Stomach smooth muscle (tissue), 2 donors: Measurements from ENCODE around the gene R3HDM1.
"Not testable (repeated sequence)": the region's sequence is repeated elsewhere in the genome, so short reads cannot be mapped to it uniquely, and the experiment has no call there.

Experiments used
- H3K27ac ChIP-seq: one replicate; pipeline ENCODE4 v1.7.0; 2013; ENCODE audit warnings: mild to moderate bottlenecking, low read length, inconsistent platforms
- H3K27me3 ChIP-seq, 2 donors: one replicate each; pipeline ENCODE4 v1.7.0; 2013; ENCODE audit warnings: low read length in 2 of 2; ENCODE audit not compliant: insufficient read depth in 2 of 2, control insufficient read depth in 1 of 2
- H3K36me3 ChIP-seq, 2 donors: one replicate each; pipeline ENCODE4 v1.7.0; 2013; ENCODE audit warnings: low read length in 2 of 2; ENCODE audit not compliant: control insufficient read depth in 2 of 2, insufficient read depth in 2 of 2
- H3K4me1 ChIP-seq: one replicate; pipeline ENCODE4 v1.7.0; 2013; ENCODE audit warnings: low read length; ENCODE audit not compliant: control insufficient read depth, insufficient read depth
- H3K4me3 ChIP-seq, 2 donors: one replicate each; pipeline ENCODE4 v1.7.0; 2013; ENCODE audit warnings: low read length in 2 of 2
- H3K9ac ChIP-seq, 2 donors: one replicate each; pipeline ENCODE4 v1.7.0; 2013; ENCODE audit warnings: low read length in 2 of 2, mild to moderate bottlenecking in 1 of 2
- H3K9me3 ChIP-seq, 2 donors: one replicate each; pipeline ENCODE4 v1.7.0; 2013; ENCODE audit warnings: low read length in 2 of 2; ENCODE audit not compliant: control insufficient read depth in 2 of 2
- donor health status: healthy.
- donor health status: Pancreatic carcinoma.

R3HDM1 gene

DNA sequence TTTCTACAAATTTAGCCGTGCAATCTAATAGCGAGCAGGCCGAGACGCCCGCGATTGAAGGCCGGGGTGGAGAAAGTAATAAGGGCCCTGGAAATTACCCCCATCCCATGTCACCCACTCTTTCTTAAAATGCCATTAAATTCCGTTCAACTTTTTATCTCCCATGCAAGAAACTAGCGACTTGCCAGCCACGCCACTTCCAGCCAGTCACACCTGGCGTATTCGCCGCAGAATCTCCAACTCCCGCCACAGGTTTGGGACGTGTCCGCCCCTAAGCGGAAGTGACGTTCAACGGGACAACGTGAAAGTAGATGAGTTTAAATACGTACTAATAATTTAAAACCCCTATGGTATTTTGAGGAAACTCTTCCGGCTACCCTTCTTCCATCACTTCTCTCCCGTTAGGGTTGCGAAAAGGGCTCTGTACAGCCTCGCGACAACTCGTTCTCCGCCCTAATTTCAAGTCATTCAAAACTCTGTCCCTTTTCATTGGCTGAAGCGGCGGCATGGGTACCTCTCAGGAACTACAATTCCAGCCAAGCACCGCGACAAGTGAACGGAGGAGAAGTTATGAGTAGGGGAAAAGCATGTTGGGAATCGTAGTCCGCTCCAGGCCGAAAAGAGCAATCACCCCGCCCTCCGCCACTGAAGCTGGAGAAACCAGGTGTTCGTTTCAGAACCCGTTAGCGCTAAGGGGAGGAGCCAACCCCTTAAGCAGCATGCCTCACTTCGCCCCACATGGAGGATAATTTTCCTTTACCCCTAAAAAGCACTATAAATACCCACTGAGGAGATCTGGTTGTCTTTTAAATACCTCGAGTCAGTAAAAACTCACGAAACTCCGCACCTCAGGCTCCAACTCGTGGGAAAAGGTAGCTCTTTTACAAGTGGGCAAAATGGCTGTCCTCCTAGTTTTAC lies 712 bp upstream of the R3HDM1 start, which contains the start of gene ZRANB3:
ZRANB3 (minus strand) TSS at position 906 of the 918 bp plus-strand sequence.
- no peaks in the 10 kb centered on the region for H3K36me3 ChIP-seq
- peak within 1 kb of the TSS; percentile 98 for H3K27ac ChIP-seq
- H3K9ac ChIP-seq, result peak within 1 kb of the TSS; percentile 89 to 98
- H3K4me1 ChIP-seq, result peaks cover 20% of the 10 kb centered on the region
- H3K27me3 ChIP-seq, result no peaks in the 10 kb centered on the region
- peak within 1 kb of the TSS; percentile 88 to 97 for H3K4me3 ChIP-seq
- H3K9me3 ChIP-seq, result no peaks in the 10 kb centered on the region

GRCh38 chr2:135532581-135532980 lies 1.3 kb downstream of the R3HDM1 start:
- Histone ChIP-seq H3K27ac (no peak overlapping the region), H3K4me1 (peaks cover 20% of the 10 kb centered on the region), H3K9me3 (no peaks in the 10 kb centered on the region), H3K27me3 (no peaks in the 10 kb centered on the region), H3K36me3 (no peaks in the 10 kb centered on the region), H3K4me3 (peak overlapping the region in 1 of 2 donors; percentile 97), H3K9ac (peak overlapping the region in 1 of 2 donors; percentile 36)

DNA sequence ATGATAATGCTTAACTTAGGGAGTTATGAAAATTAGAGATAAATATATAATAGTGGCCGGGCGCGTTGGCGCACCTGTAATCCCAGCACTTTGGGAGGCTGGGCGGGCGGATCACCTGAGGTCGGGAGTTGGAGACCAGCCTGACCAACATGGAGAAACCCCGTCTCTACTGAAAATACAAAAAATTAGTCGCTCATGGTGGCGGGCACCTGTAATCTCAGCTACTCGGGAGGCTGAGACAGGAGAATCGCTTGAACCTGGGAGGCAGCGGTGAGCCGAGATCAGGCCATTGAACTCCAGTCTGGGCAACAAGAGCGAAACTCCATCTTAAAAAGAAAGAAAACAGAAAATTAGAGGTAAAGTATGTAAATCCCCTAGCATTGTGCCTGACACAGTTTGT lies 2.3 kb downstream of the R3HDM1 start:
- not testable (repeated sequence) for H3K36me3 ChIP-seq, H3K9me3 ChIP-seq, H3K27me3 ChIP-seq, H3K4me3 ChIP-seq, H3K9ac ChIP-seq, H3K27ac ChIP-seq
- peaks cover 20% of the 10 kb centered on the region for H3K4me1 ChIP-seq

- H3K4me1 ChIP-seq, result no peaks in the 10 kb centered on the region
- H3K27ac ChIP-seq, result no peak overlapping the region
- H3K36me3 ChIP-seq, result no peaks in the 10 kb centered on the region
- H3K9me3 ChIP-seq, result no peaks in the 10 kb centered on the region
- H3K27me3 ChIP-seq, result no peaks in the 10 kb centered on the region
- H3K9ac ChIP-seq, result no peak overlapping the region
- no peak overlapping the region for H3K4me3 ChIP-seq
These were observed 15.2 kb downstream of the R3HDM1 start for GRCh38 chr2:135546436-135546835.

DNA sequence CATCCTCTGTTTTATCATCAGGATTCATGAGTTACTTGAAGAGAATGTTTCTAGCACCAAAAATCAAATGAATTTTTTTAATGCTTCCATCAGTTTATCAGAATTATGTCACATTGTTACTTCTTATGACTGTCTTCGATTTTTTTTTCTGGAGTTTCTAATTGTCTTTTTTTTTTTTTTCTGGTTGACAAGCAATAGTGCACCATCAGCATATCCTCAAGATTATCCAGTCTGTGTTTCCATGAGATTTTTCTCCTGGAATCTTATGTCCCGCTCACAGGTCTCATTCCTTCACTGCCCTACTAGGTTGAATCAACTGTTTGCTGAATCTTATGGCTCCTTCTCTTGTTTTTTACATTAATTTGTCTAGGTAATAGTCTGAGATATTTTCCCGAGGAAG lies 16.0 kb downstream of the R3HDM1 start:
- no peak overlapping the region for H3K27ac ChIP-seq
- no peaks in the 10 kb centered on the region for H3K27me3 ChIP-seq
- no peak overlapping the region for H3K9ac ChIP-seq
- H3K36me3 ChIP-seq, result no peaks in the 10 kb centered on the region
- H3K4me3 ChIP-seq, result no peak overlapping the region
- no peaks in the 10 kb centered on the region for H3K9me3 ChIP-seq
- H3K4me1 ChIP-seq, result no peaks in the 10 kb centered on the region

- Histone ChIP-seq H3K27ac (no peak overlapping the region), H3K36me3 (no peaks in the 10 kb centered on the region), H3K27me3 (no peaks in the 10 kb centered on the region), H3K4me1 (no peaks in the 10 kb centered on the region), H3K4me3 (no peak overlapping the region), H3K9ac (no peak overlapping the region), H3K9me3 (no peaks in the 10 kb centered on the region)
These were observed 20.1 kb downstream of the R3HDM1 start for GRCh38 chr2:135551356-135551755.

GRCh38 chr2:135552887-135553286 lies 21.6 kb downstream of the R3HDM1 start:
- no peak overlapping the region for H3K4me3 ChIP-seq
- H3K27ac ChIP-seq, result no peak overlapping the region
- no peaks in the 10 kb centered on the region for H3K4me1 ChIP-seq
- H3K9me3 ChIP-seq, result no peaks in the 10 kb centered on the region
- H3K27me3 ChIP-seq, result no peaks in the 10 kb centered on the region
- H3K36me3 ChIP-seq, result no peaks in the 10 kb centered on the region
- no peak overlapping the region for H3K9ac ChIP-seq

DNA sequence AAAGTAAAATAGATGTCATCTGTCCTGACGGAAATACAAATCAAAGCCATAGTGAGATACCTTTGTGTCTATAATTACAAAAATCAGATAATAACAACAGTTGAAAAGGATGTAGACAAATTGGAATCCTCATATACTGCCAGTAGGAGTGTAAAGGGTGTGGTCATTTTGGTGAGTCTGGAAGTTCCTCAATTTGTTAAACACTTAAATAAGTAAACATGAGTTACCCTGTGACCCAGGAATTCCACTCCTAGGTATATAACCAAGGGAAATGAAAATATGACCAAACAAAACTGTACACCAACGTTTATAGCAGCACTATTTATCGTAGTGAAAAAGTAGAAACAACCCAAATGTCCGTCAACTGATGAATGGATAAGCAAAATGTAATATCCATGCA lies 24.0 kb downstream of the R3HDM1 start:
- no peaks in the 10 kb centered on the region for H3K27me3 ChIP-seq
- H3K4me1 ChIP-seq, result no peaks in the 10 kb centered on the region

DNA sequence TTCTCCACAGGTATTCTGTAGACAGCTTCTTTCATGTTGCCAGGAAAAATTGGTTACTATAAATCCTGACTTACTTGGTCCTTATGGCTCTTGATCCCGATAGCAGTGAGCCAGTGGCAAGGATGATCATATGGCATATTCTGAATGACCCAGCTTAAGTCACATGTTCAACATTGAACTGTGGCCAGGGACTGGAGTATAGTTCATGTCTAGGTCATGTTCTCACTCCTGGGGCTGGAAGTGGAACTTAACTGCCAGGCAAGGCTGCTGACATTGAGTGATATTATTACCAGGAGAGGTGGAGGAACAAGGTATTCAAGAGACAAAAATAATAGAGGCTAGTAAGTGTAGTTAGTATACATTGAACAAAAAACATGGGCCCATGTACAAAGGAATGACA lies 26.2 kb downstream of the R3HDM1 start:
- H3K27ac ChIP-seq, result no peak overlapping the region
- H3K9me3 ChIP-seq, result no peaks in the 10 kb centered on the region
- no peak overlapping the region for H3K4me3 ChIP-seq
- no peaks in the 10 kb centered on the region for H3K27me3 ChIP-seq
- H3K36me3 ChIP-seq, result no peaks in the 10 kb centered on the region
- H3K9ac ChIP-seq, result no peak overlapping the region
- no peaks in the 10 kb centered on the region for H3K4me1 ChIP-seq

More for the DNA sequence above, 24.0 kb downstream of the R3HDM1 start:
- Histone ChIP-seq H3K4me3 (no peak overlapping the region), H3K9ac (no peak overlapping the region), H3K27ac (no peak overlapping the region), H3K9me3 (no peaks in the 10 kb centered on the region), H3K36me3 (no peaks in the 10 kb centered on the region)

GRCh38 chr2:135561925-135562324 lies 30.6 kb downstream of the R3HDM1 start:
- H3K27me3 ChIP-seq, result no peaks in the 10 kb centered on the region
- no peaks in the 10 kb centered on the region for H3K9me3 ChIP-seq
- H3K27ac ChIP-seq, result no peak overlapping the region
- no peak overlapping the region for H3K9ac ChIP-seq
- no peak overlapping the region for H3K4me3 ChIP-seq
- peaks cover 0 to 2% of the 10 kb centered on the region in 2 donors for H3K36me3 ChIP-seq
- H3K4me1 ChIP-seq, result no peaks in the 10 kb centered on the region

GRCh38 chr2:135563793-135564192 lies 32.5 kb downstream of the R3HDM1 start:
- no peak overlapping the region for H3K4me3 ChIP-seq
- H3K36me3 ChIP-seq, result peaks cover 0 to 2% of the 10 kb centered on the region in 2 donors
- H3K9ac ChIP-seq, result no peak overlapping the region
- H3K9me3 ChIP-seq, result no peaks in the 10 kb centered on the region
- no peaks in the 10 kb centered on the region for H3K27me3 ChIP-seq
- H3K4me1 ChIP-seq, result no peaks in the 10 kb centered on the region
- H3K27ac ChIP-seq, result no peak overlapping the region
